ENCODE measurements around the gene SH3GL2.

DNA sequence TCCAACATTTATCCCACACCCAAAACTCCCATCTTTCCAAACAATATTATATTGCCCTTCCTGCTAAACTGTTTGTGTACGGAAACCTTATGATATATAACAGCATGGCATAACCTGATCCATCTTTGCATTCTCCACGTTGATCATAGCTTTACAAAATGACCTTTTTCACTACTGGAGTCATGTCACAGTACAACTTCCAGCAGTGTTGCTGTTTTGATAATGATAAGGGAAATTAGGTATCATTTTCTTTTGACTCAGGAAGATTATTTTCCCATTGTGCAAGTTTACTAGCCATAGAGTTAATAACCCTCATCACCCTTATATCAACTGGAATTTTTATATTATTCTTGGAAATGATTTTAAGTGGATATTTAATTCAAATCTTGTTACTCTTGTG is 57.5 kb downstream of the SH3GL2 start:
- TF ChIP-seq, protein P1, sequence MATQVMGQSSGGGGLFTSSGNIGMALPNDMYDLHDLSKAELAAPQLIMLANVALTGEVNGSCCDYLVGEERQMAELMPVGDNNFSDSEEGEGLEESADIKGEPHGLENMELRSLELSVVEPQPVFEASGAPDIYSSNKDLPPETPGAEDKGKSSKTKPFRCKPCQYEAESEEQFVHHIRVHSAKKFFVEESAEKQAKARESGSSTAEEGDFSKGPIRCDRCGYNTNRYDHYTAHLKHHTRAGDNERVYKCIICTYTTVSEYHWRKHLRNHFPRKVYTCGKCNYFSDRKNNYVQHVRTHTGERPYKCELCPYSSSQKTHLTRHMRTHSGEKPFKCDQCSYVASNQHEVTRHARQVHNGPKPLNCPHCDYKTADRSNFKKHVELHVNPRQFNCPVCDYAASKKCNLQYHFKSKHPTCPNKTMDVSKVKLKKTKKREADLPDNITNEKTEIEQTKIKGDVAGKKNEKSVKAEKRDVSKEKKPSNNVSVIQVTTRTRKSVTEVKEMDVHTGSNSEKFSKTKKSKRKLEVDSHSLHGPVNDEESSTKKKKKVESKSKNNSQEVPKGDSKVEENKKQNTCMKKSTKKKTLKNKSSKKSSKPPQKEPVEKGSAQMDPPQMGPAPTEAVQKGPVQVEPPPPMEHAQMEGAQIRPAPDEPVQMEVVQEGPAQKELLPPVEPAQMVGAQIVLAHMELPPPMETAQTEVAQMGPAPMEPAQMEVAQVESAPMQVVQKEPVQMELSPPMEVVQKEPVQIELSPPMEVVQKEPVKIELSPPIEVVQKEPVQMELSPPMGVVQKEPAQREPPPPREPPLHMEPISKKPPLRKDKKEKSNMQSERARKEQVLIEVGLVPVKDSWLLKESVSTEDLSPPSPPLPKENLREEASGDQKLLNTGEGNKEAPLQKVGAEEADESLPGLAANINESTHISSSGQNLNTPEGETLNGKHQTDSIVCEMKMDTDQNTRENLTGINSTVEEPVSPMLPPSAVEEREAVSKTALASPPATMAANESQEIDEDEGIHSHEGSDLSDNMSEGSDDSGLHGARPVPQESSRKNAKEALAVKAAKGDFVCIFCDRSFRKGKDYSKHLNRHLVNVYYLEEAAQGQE (IDR thresholded peaks at IDR 0.05; ENCODE audit: low read depth): no peak
- TF ChIP-seq YY1 (IDR thresholded peaks at IDR 0.05; ENCODE audit: low read depth) (no peak), EGR1 (IDR thresholded peaks at IDR 0.05) (no peak), FOXM1 (IDR thresholded peaks at IDR 0.05; ENCODE audit: borderline replicate concordance, low read depth) (no peak), CEBPB (IDR thresholded peaks at IDR 0.05) (no peak)
